HEK293T (cell line): ENCODE results near the gene C11orf24.
"Not testable (repeated sequence)": the region's sequence is repeated elsewhere in the genome, so short reads cannot be mapped to it uniquely, and the experiment has no call there.

Source experiments
- CTCF ChIA-PET: fragments of 350-600 bp; formaldehyde crosslinking; extraction: SDS; loops from one replicate; lab custom pipeline; 2021; ENCODE audit warnings: antibody characterized with exemption, inconsistent platforms; lab: Yijun Ruan, JAX
- POLR2A ChIA-PET: fragments of 350-600 bp; formaldehyde crosslinking; extraction: SDS; loops from one replicate; lab custom pipeline; 2020; ENCODE audit warnings: antibody characterized with exemption, inconsistent platforms; lab: Yijun Ruan, JAX
- DNase-seq: peaks from one replicate; pipeline ENCODE4 v3.0.0; 2012; ENCODE audit warnings: mixed read lengths; ENCODE audit errors: extremely low spot score
- ARNT ChIP-seq: fragments of 450-650 bp; IDR thresholded peaks from 2 replicates; pipeline ENCODE4 v1.6.1; 2017; ENCODE audit warnings: mild to moderate bottlenecking
- BHLHE40 ChIP-seq: fragments of 450-650 bp; IDR thresholded peaks from 2 replicates; pipeline ENCODE4 v1.6.1; 2016; ENCODE audit warnings: mild to moderate bottlenecking, moderate library complexity, borderline replicate concordance
- CTBP1 ChIP-seq: fragments of 450-650 bp; IDR thresholded peaks from 2 replicates; pipeline ENCODE4 v1.6.1; 2016; ENCODE audit warnings: borderline replicate concordance
- ELF4 ChIP-seq: fragments of 450-650 bp; IDR thresholded peaks from 2 replicates; pipeline ENCODE4 v1.6.1; 2017; ENCODE audit warnings: antibody characterized with exemption
- FOXA1 ChIP-seq: fragments of 450-650 bp; IDR thresholded peaks from 2 replicates; pipeline ENCODE4 v1.6.1; 2016; ENCODE audit warnings: mild to moderate bottlenecking
- FOXK2 ChIP-seq: fragments of 450-650 bp; IDR thresholded peaks from 2 replicates; pipeline ENCODE4 v1.6.1; 2016; ENCODE audit warnings: mild to moderate bottlenecking
- FOXM1 ChIP-seq: fragments of 450-650 bp; IDR thresholded peaks from 2 replicates; pipeline ENCODE4 v1.6.1; 2017; ENCODE audit warnings: mild to moderate bottlenecking, borderline replicate concordance
- HDGF ChIP-seq: fragments of 450-650 bp; IDR thresholded peaks from 2 replicates; pipeline ENCODE4 v1.6.1; 2017; ENCODE audit warnings: antibody characterized with exemption, borderline replicate concordance
- L3MBTL2 ChIP-seq: fragments of 450-650 bp; conservative IDR thresholded peaks from 2 replicates; pipeline ENCODE4 v1.6.1; 2016; ENCODE audit warnings: mild to moderate bottlenecking
- LEF1 ChIP-seq: fragments of 450-650 bp; IDR thresholded peaks from 2 replicates; pipeline ENCODE4 v1.6.1; 2017; ENCODE audit warnings: mild to moderate bottlenecking, borderline replicate concordance
- NFRKB ChIP-seq: fragments of 450-650 bp; IDR thresholded peaks from 2 replicates; pipeline ENCODE4 v1.6.1; 2016; ENCODE audit warnings: mild to moderate bottlenecking, moderate library complexity
- SP1 ChIP-seq: fragments of 450-650 bp; IDR thresholded peaks from 2 replicates; pipeline ENCODE4 v1.6.1; 2017
- SUZ12 ChIP-seq: fragments of 450-650 bp; IDR thresholded peaks from 2 replicates; pipeline ENCODE4 v1.6.1; 2016; ENCODE audit warnings: mild to moderate bottlenecking
- TARDBP ChIP-seq: fragments of 450-650 bp; IDR thresholded peaks from 2 replicates; pipeline ENCODE4 v1.6.1; 2016
- ZNF384 ChIP-seq: fragments of 450-650 bp; IDR thresholded peaks from 2 replicates; pipeline ENCODE4 v1.6.1; 2016
- TF ChIP-seq, protein P1 (sequence below): fragments of 450-650 bp; IDR thresholded peaks from 2 replicates; pipeline ENCODE4 v1.6.1; 2016

Gene C11orf24

GRCh38 chr11:68300076-68300830 is 28.5 kb upstream of the C11orf24 start:
- ChIA-PET POLR2A (no interaction called here), CTCF (interaction anchor here (1.9 to 5.0 kb wide), 2 partner anchors 42 to 92 kb away, joined by 8 to 47 read pairs; no protein-coding TSS in a partner anchor)
- TF ChIP-seq HDGF (no peak), SUZ12 (no peak), LEF1 (no peak), NFRKB (no peak), FOXA1 (no peak), ARNT (no peak), TARDBP (no peak), SP1 (no peak), BHLHE40 (no peak), FOXM1 (no peak), CTBP1 (no peak), L3MBTL2 (no peak), ZNF384 (no peak), ELF4 (no peak), FOXK2 (no peak)
- TF ChIP-seq, protein P1, sequence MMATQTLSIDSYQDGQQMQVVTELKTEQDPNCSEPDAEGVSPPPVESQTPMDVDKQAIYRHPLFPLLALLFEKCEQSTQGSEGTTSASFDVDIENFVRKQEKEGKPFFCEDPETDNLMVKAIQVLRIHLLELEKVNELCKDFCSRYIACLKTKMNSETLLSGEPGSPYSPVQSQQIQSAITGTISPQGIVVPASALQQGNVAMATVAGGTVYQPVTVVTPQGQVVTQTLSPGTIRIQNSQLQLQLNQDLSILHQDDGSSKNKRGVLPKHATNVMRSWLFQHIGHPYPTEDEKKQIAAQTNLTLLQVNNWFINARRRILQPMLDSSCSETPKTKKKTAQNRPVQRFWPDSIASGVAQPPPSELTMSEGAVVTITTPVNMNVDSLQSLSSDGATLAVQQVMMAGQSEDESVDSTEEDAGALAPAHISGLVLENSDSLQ = no peak
- DNase-seq = no peak

DNA sequence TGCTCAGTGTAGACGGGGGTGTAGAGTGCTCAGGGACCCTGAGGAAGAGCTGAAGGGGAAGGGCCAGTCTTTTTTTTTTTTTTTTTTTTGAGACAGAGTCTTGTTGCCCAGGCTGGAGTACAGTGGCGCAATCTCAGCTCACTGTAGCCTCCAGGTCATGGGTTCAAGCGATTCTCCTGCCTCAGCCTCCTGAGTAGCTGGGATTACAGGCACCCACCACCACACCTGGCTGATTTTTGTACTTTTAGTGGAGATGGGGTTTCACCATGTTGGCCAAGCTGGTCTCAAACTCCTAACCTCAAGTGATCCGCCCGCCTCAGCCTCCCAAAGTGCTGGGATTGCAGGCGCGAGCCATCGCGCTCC is 27.7 kb upstream of the C11orf24 start:
- not testable (repeated sequence) for DNase-seq
- POLR2A ChIA-PET = interaction anchor here (1.1 kb wide), 1 partner anchor 40 kb away, joined by 3 read pairs; no protein-coding TSS in a partner anchor
- CTCF ChIA-PET = interaction anchor here (0.8 to 5.0 kb wide), 4 partner anchors 41 to 91 kb away, joined by 4 to 47 read pairs (median 6); no protein-coding TSS in a partner anchor

GRCh38 chr11:68298659-68299516 is 27.1 kb upstream of the C11orf24 start:
- DNase-seq = no peak
- TF ChIP-seq LEF1 (no peak), L3MBTL2 (no peak), TARDBP (no peak), FOXA1 (no peak)
- CTCF ChIA-PET = interaction anchor here (0.8 to 5.0 kb wide), 8 partner anchors 8 to 90 kb away, joined by 3 to 47 read pairs (median 5); no protein-coding TSS in a partner anchor
- POLR2A ChIA-PET = interaction anchor here (1.0 to 1.3 kb wide), 3 partner anchors 26 to 41 kb away, joined by 3 to 4 read pairs (median 3); no protein-coding TSS in a partner anchor

DNA sequence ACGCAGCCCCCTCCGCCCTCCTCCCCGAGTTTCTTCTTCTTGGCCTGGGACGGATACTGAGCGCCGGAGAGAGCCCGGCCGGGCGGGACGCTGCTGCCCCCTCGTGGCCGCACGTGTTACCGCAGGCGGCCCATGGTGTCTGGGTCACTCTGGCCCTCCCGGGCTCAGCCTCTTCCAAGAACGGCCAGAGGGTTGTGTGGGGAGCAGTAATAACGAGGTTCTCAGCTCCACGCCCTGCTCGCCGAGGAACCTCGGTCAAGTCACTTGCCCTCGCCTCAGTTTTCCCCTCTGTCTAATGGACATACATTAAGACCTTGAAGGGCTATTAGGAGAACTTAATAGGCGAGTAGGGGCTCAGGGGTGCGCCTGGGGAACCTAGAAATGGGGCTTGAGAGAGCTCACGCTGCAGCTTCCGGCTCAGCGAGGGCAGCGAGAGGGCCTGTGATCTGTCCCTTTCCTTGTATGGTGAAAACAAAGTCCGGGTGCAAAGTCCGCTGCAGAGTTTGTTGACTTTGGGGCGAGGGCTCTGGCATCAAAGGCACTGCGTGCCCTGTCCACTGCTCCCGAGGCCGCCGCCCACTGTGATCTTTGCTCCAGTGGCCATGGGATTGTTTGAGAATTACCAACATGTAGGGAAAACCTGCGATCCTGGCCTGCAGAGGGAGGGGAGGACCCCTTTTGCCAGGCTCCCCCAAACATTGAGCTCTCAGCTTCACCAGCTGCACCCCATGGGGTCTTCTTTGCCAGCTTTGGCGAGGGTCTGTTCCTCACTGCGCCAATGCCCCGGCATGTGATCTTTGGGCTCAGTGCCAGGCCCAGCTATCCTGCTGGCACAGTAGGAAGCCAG is 26.3 kb upstream of the C11orf24 start:
- POLR2A ChIA-PET = interaction anchor here (0.9 to 1.5 kb wide), 4 partner anchors 25 to 40 kb away, joined by 3 to 6 read pairs (median 4); no protein-coding TSS in a partner anchor

GRCh38 chr11:68297494-68297811 is 25.7 kb upstream of the C11orf24 start:
- TF ChIP-seq SUZ12 = no peak
- no peak for TF ChIP-seq FOXM1
- TF ChIP-seq TARDBP = no peak
- TF ChIP-seq LEF1 = no peak
- no peak for TF ChIP-seq CTBP1
- no peak for TF ChIP-seq NFRKB
- no peak for TF ChIP-seq ARNT
- TF ChIP-seq SP1 = no peak
- TF ChIP-seq HDGF = no peak
- TF ChIP-seq FOXK2 = no peak
- TF ChIP-seq ZNF384 = no peak
- no peak for TF ChIP-seq ELF4
- no peak for TF ChIP-seq L3MBTL2
- no peak for TF ChIP-seq BHLHE40
- TF ChIP-seq, protein P1 = no peak
- DNase-seq = no peak
- POLR2A ChIA-PET = interaction anchor here (0.9 to 1.5 kb wide), 3 partner anchors 25 to 36 kb away, joined by 3 to 6 read pairs (median 3); no protein-coding TSS in a partner anchor
- CTCF ChIA-PET = interaction anchor here (1.0 to 5.0 kb wide), 7 partner anchors 9 to 92 kb away, joined by 3 to 47 read pairs (median 3); no protein-coding TSS in a partner anchor

More for the DNA sequence above, 26.3 kb upstream of the C11orf24 start:
- CTCF ChIA-PET = interaction anchor here (0.6 to 5.0 kb wide), 12 partner anchors 9 to 152 kb away, joined by 3 to 47 read pairs (median 3); no protein-coding TSS in a partner anchor
- TF ChIP-seq NFRKB (no peak), FOXK2 (no peak), SP1 (no peak), SUZ12 (no peak), BHLHE40 (no peak), LEF1 (no peak), FOXA1 (no peak), FOXM1 (no peak), L3MBTL2 (no peak)
- peak; percentile 91 for DNase-seq
